Activated CD8-positive, alpha-beta T cell treated with anti-CD3 and anti-CD28 coated beads for 36 hours (primary cell): ENCODE data around the gene RNPS1. TPM values are rescaled to one million over a fixed set of nuclear protein-coding genes. Genes with fewer than 3 reads are reported as not detected.

Experiments
- ATAC-seq: fragments of 200-7000 bp; cut with Tn5 transposase; one replicate; pipeline ENCODE4 v1.10.0; 2021; ENCODE audit warnings: mild to moderate bottlenecking, moderate library complexity
- CTCF ChIA-PET: fragments of 350-600 bp; sonication (Branson Sonifier 250); formaldehyde crosslinking; loops from one replicate; lab custom pipeline; 2021; ENCODE audit warnings: antibody characterized with exemption; lab: Charles Lee
- POLR2A ChIA-PET: fragments of 350-600 bp; sonication (Branson Sonifier 250); formaldehyde crosslinking; loops from one replicate; lab custom pipeline; 2021; ENCODE audit warnings: antibody characterized with exemption; lab: Charles Lee
- DNase-seq: peaks from one replicate; pipeline ENCODE4 v3.0.0-alpha.2; 2020
- H3K27ac Mint-ChIP-seq: one replicate; pipeline ENCODE4 v1.8.0; 2021; ENCODE audit warnings: mild to moderate bottlenecking, mixed read lengths
- H3K27me3 Mint-ChIP-seq: one replicate; pipeline ENCODE4 v1.8.0; 2021; ENCODE audit warnings: mixed read lengths
- H3K36me3 Mint-ChIP-seq: one replicate; pipeline ENCODE4 v1.8.0; 2021; ENCODE audit warnings: low read depth, mixed read lengths
- H3K4me1 Mint-ChIP-seq: one replicate; pipeline ENCODE4 v1.8.0; 2021; ENCODE audit warnings: low read depth, mixed read lengths
- H3K4me3 Mint-ChIP-seq: one replicate; pipeline ENCODE4 v1.8.0; 2021; ENCODE audit warnings: mild to moderate bottlenecking, moderate library complexity, mixed read lengths
- H3K9me3 Mint-ChIP-seq: one replicate; pipeline ENCODE4 v1.8.0; 2021; ENCODE audit warnings: mixed read lengths
- CTCF ChIP-seq: fragments of 200-600 bp; IDR thresholded peaks from one replicate; pipeline ENCODE4 v1.8.0; 2022; ENCODE audit warnings: antibody characterized with exemption, mild to moderate bottlenecking
- intact Hi-C: fragments of 100-400 bp; cut with micrococcal nuclease; formaldehyde crosslinking; loops from one replicate; pipeline ENCODE4 v1.10.0; 2022
- total RNA-seq, 2 experiments: library from RNA; stranded (reverse); gene quantifications; one replicate each; pipeline ENCODE4 v1.2.3, GENCODE V29; 2021

The RNPS1 gene
- total RNA-seq, 2 experiments from 2014 or later: 334 to 358 TPM

GRCh38 chr16:2251296-2252111 lies 16.4 kb downstream of the RNPS1 start, which contains the start of gene ECI1:
ECI1 (minus strand) TSS chr16:2251587; CDS start chr16:2251566, 21 bp downstream.
- CTCF ChIA-PET: interaction anchor here (0.6 to 3.1 kb wide), 6 partner anchors 12 to 249 kb away, joined by 3 to 24 read pairs (median 6); partner anchors contain the start of gene CASKIN1
- peak within 1 kb of the TSS; percentile 88 for H3K4me3 Mint-ChIP-seq
- peaks cover 37% of the 10 kb centered on the region for H3K36me3 Mint-ChIP-seq
- POLR2A ChIA-PET: interaction anchor here (0.6 to 3.8 kb wide), 31 partner anchors 9 to 645 kb away, joined by 3 to 59 read pairs (median 5); partner anchors contain the start of genes BRICD5, CCNF, DNASE1L2 and PGP
- ATAC-seq (peak; percentile 91), DNase-seq (peak; percentile 87)
- peaks cover 14% of the 10 kb centered on the region for H3K4me1 Mint-ChIP-seq
- intact Hi-C loops: no loop called here
- peak; percentile 41 for TF ChIP-seq CTCF
- no peaks in the 10 kb centered on the region for H3K27me3 Mint-ChIP-seq
- H3K9me3 Mint-ChIP-seq: no peaks in the 10 kb centered on the region
- H3K27ac Mint-ChIP-seq: peak within 1 kb of the TSS; percentile 91

- DNase-seq: peak; percentile 70
- TF ChIP-seq CTCF: no peak
- POLR2A ChIA-PET: interaction anchor here (0.8 to 3.8 kb wide), 21 partner anchors 9 to 646 kb away, joined by 3 to 59 read pairs (median 5); partner anchors contain the start of genes BRICD5, DNASE1L2, RNPS1 and TRAF7
- no peak for ATAC-seq
- intact Hi-C loops: no loop called here
- H3K27me3 Mint-ChIP-seq: no peaks in the 10 kb centered on the region
- CTCF ChIA-PET: interaction anchor here (0.9 to 3.1 kb wide), 4 partner anchors 12 to 56 kb away, joined by 4 to 24 read pairs (median 10); partner anchors contain the start of gene CASKIN1
- peaks cover 33% of the 10 kb centered on the region for H3K36me3 Mint-ChIP-seq
- H3K4me1 Mint-ChIP-seq: peaks cover 14% of the 10 kb centered on the region
- H3K9me3 Mint-ChIP-seq: no peaks in the 10 kb centered on the region
- H3K27ac Mint-ChIP-seq: peak overlapping the region; percentile 91
- H3K4me3 Mint-ChIP-seq: peak overlapping the region; percentile 88
Measured at GRCh38 chr16:2250652-2251295, 17.2 kb downstream of the RNPS1 start.

- ATAC-seq: no peak
- ChIA-PET CTCF (interaction anchor here (1.1 kb wide), 1 partner anchor 11 kb away, joined by 3 read pairs; no protein-coding TSS in a partner anchor), POLR2A (interaction anchor here (1.2 kb wide), 1 partner anchor 20 kb away, joined by 3 read pairs; no protein-coding TSS in a partner anchor)
- DNase-seq: no peak
- intact Hi-C loops: no loop called here
- no peak for TF ChIP-seq CTCF
- peaks cover 18% of the 10 kb centered on the region for H3K36me3 Mint-ChIP-seq
- no peaks in the 10 kb centered on the region for H3K27me3 Mint-ChIP-seq
- H3K27ac Mint-ChIP-seq: no peak overlapping the region
- H3K4me1 Mint-ChIP-seq: peaks cover 5% of the 10 kb centered on the region
- no peak overlapping the region for H3K4me3 Mint-ChIP-seq
- no peaks in the 10 kb centered on the region for H3K9me3 Mint-ChIP-seq
Measured at GRCh38 chr16:2246301-2246885, 21.5 kb downstream of the RNPS1 start.

GRCh38 chr16:2244926-2245795 lies 22.8 kb downstream of the RNPS1 start:
- no peaks in the 10 kb centered on the region for H3K4me1 Mint-ChIP-seq
- H3K9me3 Mint-ChIP-seq: no peaks in the 10 kb centered on the region
- no peaks in the 10 kb centered on the region for H3K27me3 Mint-ChIP-seq
- ChIA-PET CTCF (interaction anchor here (1.1 kb wide), 1 partner anchor 50 kb away, joined by 3 read pairs; no protein-coding TSS in a partner anchor), POLR2A (interaction anchor here (0.9 kb wide), 1 partner anchor 51 kb away, joined by 4 read pairs; no protein-coding TSS in a partner anchor)
- intact Hi-C loops: no loop called here
- DNase-seq: no peak
- H3K27ac Mint-ChIP-seq: no peak overlapping the region
- no peak for ATAC-seq
- H3K4me3 Mint-ChIP-seq: no peak overlapping the region
- peaks cover 16% of the 10 kb centered on the region for H3K36me3 Mint-ChIP-seq
- no peak for TF ChIP-seq CTCF
